HG03342 (cell line): Measurements from ENCODE around the gene EME1.

ENCODE experiments used
- ATAC-seq: cut with Tn5 transposase; IDR thresholded peaks from one replicate; pipeline ENCODE4 v1.9.1; 2021; ENCODE audit warnings: mild to moderate bottlenecking, moderate library complexity; ENCODE audit not compliant: unreplicated experiment

The EME1 gene

DNA sequence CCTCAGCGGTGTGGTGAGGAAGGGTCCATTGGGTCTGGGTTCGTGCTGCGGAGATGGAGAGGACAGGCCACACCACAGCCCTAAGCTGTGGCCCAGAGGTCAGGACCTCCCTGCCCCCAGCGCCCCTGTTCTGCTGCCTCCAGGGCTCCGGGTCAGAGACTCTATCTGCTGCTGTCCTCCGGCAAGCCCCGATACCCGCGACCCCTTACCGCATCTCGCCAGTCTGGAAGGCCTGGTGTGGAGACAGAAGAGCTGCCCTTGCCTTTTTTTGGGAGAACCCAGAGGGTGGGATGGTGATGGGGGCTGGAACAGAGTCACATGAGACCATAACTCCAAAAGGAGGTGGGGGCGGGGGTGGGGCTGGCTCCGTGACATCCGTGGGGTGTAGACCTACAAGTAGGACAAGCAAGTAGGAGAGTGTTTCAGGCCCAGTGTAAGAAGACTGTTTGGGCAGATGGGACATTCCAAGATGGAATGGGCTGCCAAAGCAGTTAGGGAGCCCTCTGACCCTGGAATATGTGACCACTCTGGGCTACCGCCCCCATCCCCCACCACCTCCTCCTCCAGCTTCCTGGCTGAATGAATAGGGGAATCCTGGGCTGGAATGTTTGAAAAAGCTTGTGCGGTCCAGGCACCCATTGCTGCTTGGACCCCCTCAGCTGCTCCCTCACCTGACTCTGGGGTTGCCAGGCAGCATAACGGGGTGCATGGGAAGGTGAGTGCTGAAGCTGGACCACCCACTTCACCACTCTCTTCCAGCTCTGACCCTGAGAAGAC is 25.7 kb upstream of the EME1 start:
- ATAC-seq = no peak

DNA sequence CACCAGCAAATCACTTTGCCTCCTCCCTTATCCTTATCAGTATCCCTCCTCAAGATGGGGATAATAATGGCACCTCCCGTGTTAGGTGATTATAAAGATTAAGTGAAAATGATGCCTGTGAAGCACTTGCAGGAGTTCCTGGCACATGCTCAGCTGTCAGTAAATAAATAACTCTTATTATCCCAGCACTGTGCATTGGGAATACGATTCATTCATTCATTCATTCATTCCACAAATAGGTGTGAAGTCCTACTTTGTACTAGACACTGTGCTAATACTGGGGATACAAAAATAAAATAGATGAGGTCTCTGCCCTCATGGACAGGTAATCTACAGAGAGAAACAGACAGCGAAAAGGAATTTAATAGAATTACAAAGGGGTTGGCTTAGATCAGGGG is 25.1 kb upstream of the EME1 start:
- no peak for ATAC-seq

DNA sequence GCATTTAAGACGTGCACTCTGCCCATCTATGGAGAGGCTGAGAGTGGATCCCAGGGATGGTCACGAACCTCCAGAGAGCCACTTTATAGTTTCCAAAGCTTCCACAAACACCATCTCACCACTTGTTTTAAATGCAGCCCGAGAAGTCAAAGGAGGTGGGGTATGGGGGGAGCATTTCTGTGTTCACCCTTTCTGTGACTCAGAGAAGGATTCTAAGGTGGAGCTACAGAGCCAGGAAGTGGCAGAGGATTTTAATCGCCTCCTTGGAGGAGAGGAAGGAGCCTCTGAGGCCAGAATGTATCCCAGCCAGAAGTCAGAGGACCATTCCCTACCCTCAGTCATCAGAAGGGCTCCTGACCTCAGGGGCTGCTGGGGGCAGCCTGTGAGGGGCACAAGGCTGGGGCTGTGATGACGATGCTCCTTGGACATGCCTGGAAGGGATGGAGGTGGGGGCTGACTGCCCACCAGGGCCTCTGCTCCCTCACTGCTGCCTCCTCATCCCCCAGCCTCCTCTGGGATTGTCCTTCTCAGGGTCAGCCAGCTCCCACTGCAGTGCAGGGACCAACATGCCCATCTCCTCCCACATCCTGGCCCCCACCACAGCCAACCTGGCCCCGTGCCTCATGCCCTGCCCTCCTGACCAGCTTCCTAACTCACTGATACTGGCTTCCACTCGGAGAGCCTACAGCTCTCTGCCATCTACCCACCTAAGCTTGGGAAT is 24.3 kb upstream of the EME1 start:
- no peak for ATAC-seq

DNA sequence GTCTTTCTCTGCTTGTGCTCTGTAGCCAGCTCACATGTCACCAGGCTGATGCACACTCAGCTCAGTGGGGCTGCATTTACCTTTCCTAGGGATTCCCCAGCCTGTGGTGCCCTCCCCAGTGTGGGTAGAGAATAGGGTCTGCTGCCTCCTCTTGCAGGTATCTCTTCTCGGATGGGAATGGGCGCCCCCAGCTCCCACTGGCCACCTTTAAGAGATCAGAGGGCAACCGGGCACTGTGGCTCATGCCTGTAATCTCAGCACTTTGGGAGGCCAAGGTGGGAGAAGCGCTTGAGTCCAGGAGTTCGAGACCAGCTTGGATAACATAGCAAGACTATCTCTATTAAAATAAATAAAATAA is 23.8 kb upstream of the EME1 start:
- ATAC-seq = no peak

DNA sequence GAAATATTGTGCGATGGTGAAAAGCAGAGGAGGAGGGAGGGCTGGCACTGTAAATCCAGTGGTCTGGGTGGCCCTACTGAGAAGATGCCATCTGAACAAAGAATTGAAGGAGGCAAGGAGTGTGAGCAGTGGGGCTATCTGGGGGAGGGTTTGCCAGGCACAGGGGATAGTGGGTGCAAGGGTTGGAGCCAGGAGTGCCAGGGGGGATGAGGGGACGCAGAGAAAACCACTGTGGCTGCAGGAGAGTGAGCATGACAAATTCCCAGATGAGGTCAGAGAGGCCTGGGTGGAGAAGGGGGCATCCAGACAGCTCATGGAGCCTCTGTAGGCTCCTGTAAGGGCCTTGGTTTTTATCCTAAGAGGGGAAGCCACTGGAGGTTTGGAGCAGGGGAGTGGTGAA is 22.3 kb upstream of the EME1 start:
- no peak for ATAC-seq

DNA sequence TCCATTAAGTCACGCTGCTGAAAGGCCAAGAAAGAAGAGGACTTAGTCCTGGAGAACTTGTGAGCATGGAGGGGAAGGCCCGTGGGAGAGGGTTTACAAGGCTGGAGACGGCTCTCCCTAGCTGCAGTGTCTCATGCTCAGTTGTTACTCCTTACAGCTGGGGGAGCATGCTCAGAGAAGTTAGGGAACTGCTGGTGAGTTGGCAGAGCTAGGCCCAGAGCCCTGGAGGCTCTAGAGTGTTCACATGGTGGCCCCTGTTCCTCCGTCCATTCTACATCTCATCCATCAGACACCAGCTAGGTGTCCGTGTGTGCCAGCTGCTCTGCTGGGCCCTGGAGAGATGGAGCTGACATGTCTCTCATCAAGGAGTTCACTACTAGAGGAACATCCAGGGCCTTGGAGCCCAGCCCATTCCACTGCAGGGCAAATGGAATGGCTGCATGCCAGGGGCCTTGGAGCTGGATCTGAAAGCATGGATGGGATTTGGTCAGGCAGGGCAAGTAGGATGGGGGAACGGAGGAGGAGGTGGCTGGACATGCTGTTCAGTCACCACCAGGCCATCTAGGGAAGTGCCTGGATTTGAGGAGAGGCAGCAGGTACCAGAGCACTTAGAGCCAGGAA is 20.8 kb upstream of the EME1 start:
- ATAC-seq = no peak

DNA sequence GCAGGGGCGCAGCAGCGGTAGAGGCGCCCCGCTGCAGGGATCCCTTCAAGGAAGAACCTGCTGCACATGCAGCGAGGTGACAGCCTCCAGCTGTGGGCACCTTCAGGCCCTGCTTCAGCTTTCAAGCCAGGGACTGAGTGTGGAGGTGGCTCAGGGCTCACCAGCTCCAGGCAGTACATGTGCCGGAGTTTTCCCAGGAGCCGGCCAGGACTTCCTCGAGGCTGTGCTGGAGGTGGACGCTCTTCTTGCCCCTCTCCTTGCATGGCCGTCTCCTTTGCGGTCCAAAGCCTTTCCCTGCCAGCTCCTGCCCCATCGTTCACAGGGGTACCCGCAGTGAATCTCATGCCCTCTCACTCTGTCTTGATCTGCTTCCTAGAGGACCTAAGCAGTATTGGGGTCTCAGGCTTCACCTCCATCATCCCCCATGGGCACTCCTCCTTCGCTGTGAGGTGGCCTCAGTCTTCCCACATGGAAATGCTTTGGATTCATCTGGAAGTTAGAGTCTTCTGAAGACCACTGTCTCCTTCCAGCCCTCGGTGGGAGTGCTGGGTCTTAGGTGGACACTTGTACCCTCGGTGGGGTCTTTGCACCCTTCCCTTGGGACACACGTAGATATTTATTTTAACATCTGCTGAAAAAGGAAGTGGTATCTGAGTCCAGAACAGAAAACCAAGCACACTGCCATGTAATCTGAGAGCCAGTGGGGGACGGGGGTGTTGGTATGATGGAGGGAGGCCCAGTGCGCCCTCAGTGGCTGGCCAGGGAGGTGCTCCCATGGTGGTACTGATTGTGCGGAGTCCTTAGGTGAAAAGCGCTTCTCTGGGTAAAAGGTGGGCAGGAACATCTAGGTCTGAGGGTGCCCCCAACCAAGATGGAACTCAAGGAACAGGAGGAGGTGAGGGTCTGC is 20.1 kb upstream of the EME1 start:
- ATAC-seq = no peak

DNA sequence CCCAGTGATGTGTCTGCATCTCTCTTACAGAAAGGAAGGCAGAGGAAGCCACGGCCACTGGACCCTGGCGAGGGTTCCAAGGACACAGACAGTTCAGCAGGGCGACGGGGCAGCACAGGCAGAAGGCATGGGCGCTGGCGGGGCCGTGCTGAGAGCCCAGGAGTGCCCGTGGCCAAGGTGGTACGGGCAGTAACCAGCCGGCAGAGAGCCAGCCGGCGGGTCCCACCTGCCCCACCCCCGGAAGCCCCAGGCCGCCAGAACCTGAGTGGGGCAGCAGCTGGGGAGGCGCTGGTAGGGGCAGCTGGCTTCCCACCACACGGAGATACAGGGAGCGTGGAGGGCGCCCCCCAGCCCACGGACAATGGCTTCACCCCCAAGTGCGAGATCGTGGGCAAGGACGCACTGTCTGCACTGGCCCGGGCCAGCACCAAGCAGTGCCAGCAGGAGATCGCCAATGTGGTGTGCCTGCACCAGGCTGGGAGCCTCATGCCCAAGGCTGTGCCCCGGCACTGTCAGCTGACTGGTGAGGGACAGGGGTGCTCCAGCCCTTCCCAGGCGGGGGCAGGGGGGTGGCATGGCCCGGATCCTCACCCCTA is 19.3 kb upstream of the EME1 start:
- no peak for ATAC-seq

DNA sequence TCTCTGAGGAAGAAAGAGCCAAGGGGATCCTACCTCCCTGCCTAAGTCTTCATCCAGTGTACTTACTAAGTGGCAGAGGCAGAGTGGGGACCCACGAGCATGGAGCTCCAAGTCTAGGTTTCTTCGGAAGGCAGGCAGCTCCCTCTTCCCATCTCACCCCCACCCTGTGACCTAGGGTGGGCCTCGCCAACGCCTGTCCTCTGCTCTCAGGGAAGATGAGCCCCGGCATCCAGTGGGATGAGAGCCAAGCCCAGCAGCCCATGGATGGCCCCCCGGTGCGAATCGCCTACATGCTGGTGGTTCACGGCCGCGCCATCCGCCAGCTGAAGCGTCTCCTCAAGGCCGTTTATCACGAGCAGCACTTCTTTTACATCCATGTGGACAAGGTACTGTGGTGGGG is 18.8 kb upstream of the EME1 start:
- no peak for ATAC-seq

DNA sequence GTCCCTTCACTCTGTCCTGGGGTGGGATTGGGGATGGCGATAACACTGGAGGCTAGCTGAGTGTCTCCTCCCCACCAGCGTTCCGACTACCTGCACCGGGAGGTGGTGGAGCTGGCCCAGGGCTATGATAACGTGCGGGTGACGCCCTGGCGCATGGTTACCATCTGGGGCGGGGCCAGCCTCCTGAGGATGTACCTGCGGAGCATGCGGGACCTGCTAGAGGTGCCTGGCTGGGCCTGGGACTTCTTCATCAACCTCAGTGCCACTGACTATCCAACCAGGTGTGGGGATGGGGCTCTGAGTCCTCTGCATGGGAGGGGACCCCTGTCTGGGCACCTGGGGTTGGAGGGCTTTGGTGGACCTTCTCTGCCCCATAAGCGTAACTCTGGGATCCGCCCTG is 18.3 kb upstream of the EME1 start:
- ATAC-seq = no peak

DNA sequence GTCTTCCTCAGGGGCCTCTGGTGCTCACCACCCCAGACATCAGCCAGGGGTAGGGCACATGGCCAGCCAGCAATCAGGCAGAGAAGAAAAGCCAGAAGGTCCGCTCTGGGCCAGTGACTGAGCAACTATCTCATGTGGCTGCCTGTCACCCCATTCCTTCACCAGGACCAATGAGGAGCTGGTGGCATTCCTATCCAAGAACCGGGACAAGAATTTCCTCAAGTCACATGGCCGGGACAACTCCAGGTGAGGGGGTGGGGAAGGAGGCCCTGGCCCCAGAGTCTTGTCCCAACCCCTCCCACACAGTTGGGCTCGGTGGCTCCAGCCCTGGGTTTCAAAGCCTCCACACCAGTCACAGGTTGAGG is 17.7 kb upstream of the EME1 start:
- ATAC-seq = no peak

DNA sequence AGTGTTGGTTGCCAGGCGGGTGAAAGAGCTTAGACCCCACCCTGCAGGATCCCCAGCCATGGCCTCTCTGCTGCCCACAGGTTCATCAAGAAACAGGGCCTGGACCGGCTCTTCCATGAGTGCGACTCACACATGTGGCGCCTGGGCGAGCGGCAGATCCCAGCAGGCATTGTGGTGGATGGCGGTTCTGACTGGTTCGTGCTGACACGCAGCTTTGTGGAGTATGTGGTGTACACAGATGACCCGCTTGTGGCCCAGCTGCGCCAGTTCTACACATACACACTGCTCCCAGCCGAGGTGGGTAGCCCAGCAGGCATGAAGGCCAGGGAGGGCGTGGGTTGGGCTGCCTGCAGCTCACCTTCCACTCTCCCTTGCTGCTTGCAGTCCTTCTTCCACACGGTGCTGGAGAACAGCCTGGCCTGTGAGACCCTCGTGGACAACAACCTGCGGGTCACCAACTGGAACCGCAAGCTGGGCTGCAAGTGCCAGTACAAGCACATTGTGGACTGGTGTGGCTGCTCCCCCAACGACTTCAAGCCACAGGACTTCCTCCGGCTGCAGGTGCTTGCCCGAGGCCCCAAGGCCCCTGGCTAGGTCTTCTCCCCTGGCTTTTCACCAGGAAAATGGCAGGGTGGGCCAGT is 17.2 kb upstream of the EME1 start:
- no peak for ATAC-seq

DNA sequence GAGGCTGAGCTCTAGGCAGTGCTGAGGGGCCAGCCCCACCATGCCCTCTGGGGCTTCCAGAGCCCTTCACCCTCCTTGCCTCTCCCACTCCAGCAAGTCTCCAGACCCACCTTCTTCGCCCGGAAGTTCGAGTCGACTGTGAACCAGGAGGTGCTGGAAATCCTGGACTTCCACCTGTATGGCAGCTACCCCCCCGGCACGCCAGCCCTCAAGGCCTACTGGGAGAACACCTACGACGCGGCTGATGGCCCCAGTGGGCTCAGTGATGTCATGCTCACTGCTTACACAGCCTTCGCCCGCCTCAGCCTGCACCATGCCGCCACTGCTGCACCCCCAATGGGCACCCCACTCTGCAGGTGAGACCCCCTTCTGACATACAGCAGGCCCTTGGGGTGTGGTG is 16.6 kb upstream of the EME1 start:
- ATAC-seq = no peak

DNA sequence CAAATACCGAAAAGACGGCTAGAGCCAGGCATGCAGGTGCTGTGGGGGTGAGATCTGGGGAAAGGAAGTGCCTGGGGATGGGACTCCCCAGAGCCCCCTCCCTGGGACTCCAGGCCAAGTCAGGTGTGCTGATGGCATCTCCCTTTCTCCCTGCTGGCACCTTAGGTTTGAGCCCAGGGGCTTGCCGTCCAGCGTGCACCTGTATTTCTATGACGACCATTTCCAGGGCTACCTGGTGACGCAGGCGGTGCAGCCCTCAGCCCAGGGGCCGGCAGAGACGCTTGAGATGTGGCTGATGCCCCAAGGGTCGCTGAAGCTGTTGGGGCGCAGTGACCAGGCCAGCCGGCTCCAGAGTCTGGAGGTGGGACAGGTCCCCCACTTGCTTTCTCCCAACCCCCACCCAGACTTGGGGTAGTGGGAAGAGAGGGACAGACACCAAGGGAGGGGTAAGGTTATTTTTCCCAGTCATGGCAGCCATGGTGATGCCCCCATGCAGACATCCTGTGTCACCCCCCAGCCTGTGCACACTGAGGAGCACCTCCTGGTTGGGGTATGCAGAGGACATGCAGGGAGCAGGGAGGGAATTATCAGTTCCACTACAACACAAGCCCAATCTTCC is 16.0 kb upstream of the EME1 start:
- ATAC-seq = no peak

DNA sequence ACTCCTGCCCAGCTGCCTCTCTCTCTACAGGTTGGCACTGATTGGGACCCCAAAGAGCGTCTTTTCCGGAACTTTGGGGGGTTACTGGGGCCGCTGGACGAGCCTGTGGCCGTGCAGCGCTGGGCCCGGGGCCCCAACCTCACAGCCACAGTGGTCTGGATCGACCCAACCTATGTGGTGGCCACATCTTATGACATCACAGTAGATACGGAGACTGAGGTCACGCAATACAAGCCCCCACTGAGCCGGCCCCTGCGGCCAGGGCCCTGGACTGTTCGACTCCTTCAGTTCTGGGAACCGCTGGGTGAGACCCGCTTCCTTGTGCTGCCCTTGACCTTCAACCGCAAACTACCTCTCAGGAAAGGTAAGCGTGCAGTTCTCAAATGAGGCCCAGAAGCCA is 14.9 kb upstream of the EME1 start:
- no peak for ATAC-seq

DNA sequence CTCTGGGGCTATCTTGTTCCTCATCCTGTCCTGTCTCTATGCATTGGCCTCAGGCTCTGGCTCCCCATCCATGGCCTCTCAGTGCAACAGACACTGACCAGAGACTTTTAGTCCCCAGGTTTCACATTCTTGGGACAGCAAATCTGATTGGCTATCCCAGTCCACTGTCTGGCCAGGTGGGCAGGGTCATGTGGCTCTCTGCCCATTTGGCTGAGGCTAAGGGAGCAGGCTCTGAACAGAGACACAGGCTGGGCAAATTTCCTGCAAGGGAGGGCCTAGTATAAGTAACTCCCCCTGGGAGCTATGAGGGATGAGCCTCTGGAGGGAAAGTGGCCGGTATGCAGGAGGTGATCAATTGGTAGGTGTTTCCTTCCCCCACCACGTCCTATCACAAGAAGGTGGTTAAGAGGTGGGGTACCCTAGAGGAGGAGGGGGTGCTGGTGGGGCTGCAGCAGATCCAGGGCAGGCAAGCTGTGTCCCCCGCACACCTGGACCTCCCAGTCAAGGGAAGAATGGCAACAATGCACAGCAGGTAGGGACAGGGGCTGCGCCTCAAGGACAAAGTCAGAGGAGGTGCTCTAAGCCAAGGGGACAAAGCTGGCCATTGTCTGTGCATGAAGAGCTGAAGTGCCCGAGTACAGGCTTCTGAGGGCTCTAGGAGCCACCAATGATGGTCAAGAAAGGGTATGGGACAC is 13.9 kb upstream of the EME1 start:
- no peak for ATAC-seq

DNA sequence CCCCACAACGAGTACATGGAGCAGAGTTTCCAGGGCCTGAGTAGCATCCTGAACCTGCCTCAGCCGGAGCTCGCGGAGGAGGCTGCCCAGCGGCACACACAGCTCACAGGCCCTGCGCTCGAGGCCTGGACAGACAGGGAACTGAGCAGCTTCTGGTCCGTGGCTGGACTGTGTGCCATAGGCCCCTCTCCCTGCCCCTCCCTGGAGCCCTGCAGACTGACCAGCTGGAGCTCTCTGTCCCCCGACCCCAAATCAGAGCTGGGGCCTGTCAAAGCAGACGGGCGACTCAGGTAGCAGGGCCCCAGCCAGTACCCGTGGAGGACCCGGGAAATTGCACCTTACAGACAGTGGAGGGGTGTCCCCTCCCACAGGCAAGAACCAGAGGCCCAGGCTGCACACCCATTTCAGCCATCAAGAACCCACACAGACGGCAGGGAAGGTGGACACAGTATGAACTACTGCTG is 13.0 kb upstream of the EME1 start:
- ATAC-seq = no peak

DNA sequence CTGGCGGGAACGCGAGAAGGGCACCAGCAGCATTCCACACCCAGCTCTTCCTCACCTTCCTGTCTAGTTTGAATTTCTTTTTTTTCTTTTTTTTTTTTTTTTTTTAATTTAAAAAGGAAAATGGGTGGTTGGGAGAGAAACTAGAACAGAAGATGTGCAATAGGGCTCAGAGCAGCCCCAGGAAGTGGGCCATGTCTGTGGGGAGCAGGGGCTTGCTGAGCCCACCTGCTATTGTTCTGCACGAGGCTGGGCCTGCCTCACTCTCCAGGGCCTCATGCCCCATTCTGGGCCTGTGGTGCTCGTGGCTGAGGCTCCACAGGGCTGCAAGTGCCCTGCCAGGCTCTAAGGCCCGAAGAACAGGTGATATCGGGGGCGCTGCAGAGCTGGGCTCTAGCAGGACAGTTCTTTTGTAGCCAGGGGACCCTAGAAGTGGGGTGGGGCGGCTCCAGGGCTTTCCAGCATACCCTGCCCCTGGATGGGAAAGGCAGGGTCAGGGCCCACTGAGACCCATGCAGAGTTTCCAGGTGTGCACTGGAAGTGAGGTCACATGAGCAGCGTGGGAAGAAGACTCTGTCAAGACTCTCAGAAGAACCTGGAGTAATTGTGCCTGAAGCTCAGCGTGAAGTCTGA is 12.4 kb upstream of the EME1 start:
- no peak for ATAC-seq
